GM20431 (cell line): ENCODE data around the gene STPG3.

Experiments used
- in situ Hi-C: fragments of 300-500 bp; cut with MseI, MboI; formaldehyde crosslinking; loops from one replicate; pipeline ENCODE4 v1.15.0; 2020; ENCODE audit warnings: low sequenced_read_pairs; ENCODE audit not compliant: unreplicated experiment

STPG3 gene

GRCh38 chr9:137251194-137251461 is at the start of gene STPG3:
Gene STPG3 (plus strand): TSS chr9:137251286. CDS start chr9:137251287, 1 bp downstream.
- in situ Hi-C loops = no loop called here

DNA sequence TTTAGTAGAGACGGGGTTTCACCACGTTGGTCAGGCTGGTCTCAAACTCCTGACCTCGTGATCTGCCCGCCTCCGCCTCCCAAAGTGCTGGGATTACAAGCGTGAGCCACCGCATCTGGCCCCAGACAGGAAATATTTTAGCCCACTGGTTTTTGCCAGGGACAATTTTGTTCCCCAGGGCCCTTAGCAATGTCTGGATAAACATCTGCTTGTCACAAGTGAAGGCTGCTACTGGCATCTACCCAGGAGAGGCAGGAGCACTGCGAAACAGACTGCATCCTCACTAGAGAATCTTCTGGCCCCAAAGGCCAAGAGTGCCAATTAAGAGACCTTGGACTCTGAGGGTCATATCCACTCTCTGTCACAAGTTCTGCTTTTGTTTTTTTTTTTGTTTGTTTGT is 48.1 kb upstream of the STPG3 start:
- in situ Hi-C loops = no loop called here

- in situ Hi-C loops = no loop called here
These were observed 46.4 kb upstream of the STPG3 start for GRCh38 chr9:137204731-137205125.

DNA sequence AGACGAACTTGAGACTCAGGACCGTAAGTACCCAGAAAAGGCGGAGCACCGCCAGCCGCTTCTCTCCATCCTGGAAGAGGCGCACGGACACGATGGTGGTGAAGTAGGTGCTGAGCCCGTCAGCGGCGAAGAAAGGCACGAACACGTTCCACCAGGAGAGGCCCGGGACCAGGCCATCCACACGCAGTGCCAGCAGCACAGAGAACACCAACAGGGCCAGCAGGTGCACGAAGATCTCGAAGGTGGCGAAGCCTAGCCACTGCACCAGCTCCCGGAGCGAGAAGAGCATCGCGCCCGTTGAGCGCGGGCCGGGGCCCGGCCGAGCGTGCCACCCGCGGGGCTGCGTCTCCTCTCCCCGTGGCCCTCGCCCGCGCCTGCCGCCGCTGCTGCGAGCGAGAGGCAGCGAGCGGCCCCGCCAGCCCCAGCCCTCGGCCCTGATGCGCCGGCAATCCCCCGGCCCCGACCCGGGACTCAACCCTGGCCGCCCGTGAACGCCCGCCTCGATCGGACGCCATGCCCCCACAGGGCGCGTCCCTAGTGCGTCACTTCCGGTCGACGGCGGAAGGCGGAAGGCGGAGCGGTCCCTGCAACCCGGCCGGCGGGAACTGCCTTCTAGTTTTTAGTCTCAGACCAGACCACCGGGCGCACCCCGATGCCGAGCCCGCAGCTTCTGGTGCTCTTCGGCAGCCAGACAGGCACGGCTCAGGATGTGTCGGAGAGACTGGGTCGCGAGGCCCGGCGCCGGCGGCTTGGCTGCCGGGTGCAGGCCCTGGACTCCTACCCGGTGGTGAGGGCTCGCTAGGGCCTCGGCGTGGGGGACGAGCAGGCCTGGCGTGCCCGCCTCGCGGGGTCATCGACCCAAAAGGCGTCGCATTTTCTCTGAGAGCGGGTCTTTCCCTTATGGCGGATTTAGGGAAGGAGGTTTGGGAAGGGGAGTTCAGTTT is 45.7 kb upstream of the STPG3 start, which contains the start of the genes NDOR1 and TMEM203:
TSS of gene NDOR1 (plus strand) at position 575 of the 944 bp plus-strand sequence. CDS start at position 653, 78 bp downstream.
TSS of gene TMEM203 (minus strand) at position 523 of the 944 bp plus-strand sequence. CDS start at position 289, 234 bp downstream.
- in situ Hi-C loops = no loop called here

DNA sequence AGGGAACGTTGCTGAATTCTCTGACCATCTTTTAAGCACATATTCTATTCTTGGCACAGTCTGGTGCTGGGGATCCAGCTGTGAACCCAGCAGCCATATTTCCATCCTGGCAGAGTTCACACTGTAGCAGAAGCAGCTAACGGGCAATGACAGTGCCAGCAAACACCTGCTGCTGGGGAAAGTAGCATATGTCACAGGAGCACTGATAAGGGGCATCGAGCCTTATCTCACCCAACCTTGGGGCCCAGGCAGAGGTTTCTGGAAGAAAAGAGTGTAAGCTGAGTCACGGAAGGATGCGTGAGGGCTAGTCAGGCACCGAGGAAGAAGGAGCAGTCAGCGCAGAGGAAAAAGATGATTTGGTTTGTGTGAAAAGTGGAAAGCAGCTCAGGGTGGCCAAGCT is 44.5 kb upstream of the STPG3 start:
- in situ Hi-C loops = no loop called here

- in situ Hi-C loops = no loop called here
These were observed 39.6 kb upstream of the STPG3 start for GRCh38 chr9:137211532-137211931.

DNA sequence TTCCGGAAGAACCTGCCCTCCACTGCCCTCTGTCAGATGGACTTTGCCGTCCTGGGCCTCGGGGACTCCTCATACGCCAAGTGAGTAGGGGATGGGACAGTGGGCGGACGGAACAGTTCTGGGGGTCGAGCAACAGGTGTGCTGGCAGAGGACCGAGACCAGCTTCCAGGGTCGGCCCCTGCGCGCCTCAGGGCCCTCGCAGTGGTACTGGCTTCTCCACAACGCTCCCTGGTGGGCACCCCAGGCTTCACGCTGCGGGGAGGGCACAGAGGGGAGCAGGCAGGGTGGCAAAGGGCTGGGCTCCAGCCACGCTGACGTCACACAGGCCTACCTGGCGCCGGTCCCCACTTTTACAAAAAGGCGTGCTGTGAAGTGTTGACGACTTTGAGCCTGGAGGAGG is 38.6 kb upstream of the STPG3 start:
- in situ Hi-C loops = no loop called here

DNA sequence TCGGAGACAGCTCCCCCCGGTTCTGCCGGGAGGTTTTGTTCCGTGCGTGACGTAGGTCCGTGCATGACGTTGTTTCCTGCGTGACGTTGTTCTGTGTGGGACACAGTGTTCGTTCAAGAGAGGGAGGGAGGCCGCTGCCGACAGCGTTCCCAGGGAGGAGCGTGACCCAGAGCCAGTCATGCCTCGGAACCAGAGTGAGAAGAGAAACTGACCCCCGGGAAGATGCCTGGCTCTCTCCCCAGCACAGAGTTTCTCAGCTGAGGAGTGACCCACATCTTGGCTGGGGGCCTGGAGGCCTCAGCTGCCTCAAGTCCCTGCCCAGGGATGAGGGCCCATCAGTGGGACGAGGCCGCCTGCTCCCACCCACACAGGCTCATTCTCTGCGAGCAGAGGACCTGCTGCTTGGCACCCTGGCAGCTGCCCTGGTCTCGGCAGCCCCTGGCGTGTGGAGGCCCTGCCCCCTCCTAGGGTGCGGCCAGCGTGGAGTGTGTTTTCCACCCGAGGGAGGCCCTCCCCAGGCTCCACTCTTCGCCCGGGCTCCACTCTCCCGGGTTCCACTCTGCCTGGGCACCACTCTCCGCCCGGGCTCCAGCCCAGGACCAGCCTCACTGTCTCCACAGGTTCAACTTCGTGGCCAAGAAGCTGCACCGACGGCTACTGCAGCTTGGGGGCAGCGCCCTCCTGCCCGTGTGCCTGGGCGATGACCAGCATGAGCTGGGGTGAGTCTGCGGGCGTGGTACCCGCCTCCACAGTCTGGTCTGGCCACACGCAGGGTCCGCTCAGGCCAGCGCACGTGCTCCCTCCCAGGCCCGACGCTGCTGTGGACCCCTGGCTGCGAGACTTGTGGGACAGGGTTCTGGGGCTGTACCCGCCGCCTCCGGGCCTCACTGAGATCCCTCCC is 37.7 kb upstream of the STPG3 start:
- in situ Hi-C loops = no loop called here

GRCh38 chr9:137214620-137215019 is 36.5 kb upstream of the STPG3 start:
- in situ Hi-C loops = no loop called here

GRCh38 chr9:137215196-137215986 is 35.7 kb upstream of the STPG3 start:
- in situ Hi-C loops = no loop called here

GRCh38 chr9:137216188-137216965 is 34.7 kb upstream of the STPG3 start:
- in situ Hi-C loops = no loop called here

GRCh38 chr9:137217276-137218211 is 33.5 kb upstream of the STPG3 start:
- in situ Hi-C loops = no loop called here

DNA sequence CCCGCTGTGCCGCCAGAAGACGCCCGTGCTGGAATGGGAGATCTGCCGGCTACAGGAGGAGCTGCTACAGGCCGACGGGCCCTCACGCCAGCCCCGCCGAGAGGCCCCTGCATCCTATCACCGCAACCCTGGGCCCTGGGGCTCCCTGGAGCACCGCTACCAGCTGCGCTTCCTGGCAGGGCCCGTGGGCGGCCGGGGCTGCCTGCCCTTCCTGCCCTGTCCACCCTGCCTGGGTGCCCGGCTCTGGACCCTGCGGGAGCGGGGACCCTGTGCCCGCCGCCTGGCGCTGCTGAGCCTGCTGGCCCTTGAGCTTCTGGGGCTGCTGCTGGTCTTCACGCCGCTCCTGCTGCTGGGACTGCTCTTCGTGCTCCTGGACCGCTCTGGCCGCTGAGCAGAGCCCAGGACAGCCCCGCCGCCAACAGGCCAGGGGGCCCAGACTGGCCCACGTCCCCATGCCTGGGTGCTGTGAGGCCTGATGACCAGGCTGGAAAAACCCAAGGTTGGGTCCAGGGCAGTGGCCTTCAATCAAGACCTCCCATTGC is 32.8 kb upstream of the STPG3 start:
- in situ Hi-C loops = no loop called here

DNA sequence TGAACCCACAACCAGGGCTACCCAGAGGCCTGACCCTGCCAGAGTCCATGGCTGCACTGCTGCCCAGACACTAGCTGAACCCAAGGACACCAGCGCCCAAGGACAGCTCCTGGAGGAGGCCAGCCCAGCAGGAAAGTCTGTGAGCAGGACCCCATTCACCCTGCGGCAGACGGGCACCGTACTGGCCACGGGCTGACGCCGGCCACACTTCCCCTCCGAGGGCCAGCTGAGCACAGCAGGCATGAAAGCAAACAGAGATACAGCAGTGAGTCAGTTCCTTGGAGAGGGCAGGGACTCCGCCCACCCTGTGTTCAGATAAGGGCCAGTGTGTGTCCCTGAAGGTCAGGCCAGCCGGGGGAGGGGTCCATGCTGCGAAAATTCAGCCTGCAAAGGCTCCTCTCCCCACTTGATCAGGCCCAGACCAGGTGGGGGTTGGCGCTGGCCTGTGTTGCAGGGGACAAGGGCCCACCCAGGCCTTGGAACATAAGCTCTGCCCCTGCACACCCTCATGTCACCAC is 32.3 kb upstream of the STPG3 start:
- in situ Hi-C loops = no loop called here

- in situ Hi-C loops = loop anchor here (10.0 kb wide), 1 partner anchor 95 kb away; no protein-coding TSS in a partner anchor
These were observed 31.2 kb upstream of the STPG3 start for GRCh38 chr9:137219757-137220316.

DNA sequence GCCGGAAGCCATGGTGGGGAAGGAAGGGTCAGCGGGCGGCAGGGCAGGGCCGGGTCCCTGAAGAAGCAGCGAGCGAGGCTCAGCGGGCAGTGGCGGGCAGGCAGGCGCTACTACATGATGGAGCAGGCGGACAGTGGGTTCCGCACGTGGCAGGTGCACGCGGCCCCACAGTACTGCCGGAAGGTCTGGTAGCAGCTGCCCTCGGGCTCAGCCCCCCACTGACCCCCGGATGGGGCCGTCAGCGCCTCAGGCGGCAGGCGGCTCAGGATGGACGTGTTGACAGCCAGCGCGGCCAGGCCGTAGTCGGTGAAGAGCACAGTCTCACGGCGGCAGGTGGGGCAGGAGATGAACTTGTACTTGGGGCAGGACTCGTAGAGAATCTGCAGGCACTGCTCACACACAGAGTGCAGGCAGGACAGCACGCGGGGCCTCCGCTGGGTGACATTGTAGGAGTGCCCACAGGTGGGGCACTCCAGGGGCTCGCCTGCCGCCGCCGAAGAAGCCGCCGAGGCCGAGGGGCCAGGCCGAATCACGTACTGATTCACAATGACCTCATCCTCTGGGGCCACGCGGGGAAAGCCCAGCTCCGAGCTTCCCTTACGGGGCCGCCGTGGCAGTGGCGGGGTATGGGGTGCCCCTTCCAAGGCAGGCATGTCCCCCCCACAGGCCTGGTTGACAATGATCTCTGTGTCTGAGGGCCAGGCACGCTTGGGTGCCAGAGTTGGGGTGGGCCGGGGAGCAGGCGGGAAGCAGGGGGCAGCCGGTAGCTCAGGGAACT is 30.6 kb upstream of the STPG3 start:
- in situ Hi-C loops = loop anchor here (10.0 kb wide), 1 partner anchor 96 kb away; no protein-coding TSS in a partner anchor
